GM23338 (cell line): ENCODE data around the gene MINPP1. TPM values are rescaled to one million over a fixed set of nuclear protein-coding genes. Genes with fewer than 3 reads are reported as not detected.

Experiments used
- ATAC-seq: fragments of 200-7000 bp; cut with Tn5 transposase; 3 replicates; pipeline ENCODE4 v1.9.1; 2020
- DNase-seq: peaks from one replicate; pipeline ENCODE4 v3.0.0-alpha.2; 2015; ENCODE audit warnings: low spot score
- H2AFZ ChIP-seq: fragments of 200-600 bp; sonication (generic); 2 replicates; pipeline ENCODE4 v1.8.0; 2016; ENCODE audit warnings: antibody characterized with exemption, mild to moderate bottlenecking, moderate library complexity
- H3F3A ChIP-seq: fragments of 200-600 bp; sonication (generic); replicated peaks from 2 replicates; pipeline ENCODE4 v1.8.0; 2017; ENCODE audit warnings: antibody characterized with exemption, mixed run types, low read depth
- H3K27ac ChIP-seq: fragments of 200-600 bp; sonication (generic); 2 replicates; pipeline ENCODE4 v1.6.1; 2016; ENCODE audit warnings: low read depth
- H3K27me3 ChIP-seq: fragments of 200-600 bp; sonication (generic); 2 replicates; pipeline ENCODE4 v1.8.0; 2016; ENCODE audit warnings: mild to moderate bottlenecking, mixed run types, moderate library complexity; ENCODE audit not compliant: insufficient read depth
- H3K36me3 ChIP-seq: fragments of 200-600 bp; sonication (generic); 2 replicates; pipeline ENCODE4 v1.8.0; 2016; ENCODE audit warnings: mild to moderate bottlenecking; ENCODE audit not compliant: insufficient read depth
- H3K4me1 ChIP-seq: fragments of 200-600 bp; sonication (generic); 2 replicates; pipeline ENCODE4 v1.8.0; 2016; ENCODE audit warnings: mild to moderate bottlenecking, moderate library complexity; ENCODE audit not compliant: insufficient read depth
- H3K4me2 ChIP-seq: fragments of 200-600 bp; sonication (generic); 2 replicates; pipeline ENCODE4 v1.7.1; 2017; ENCODE audit warnings: mixed run types
- H3K4me3 ChIP-seq: fragments of 200-600 bp; sonication (generic); 2 replicates; pipeline ENCODE4 v1.6.1; 2016; ENCODE audit warnings: mixed run types
- H3K79me2 ChIP-seq: fragments of 200-600 bp; sonication (generic); replicated peaks from 2 replicates; pipeline ENCODE4 v1.8.0; 2017; ENCODE audit warnings: mild to moderate bottlenecking; ENCODE audit not compliant: insufficient read depth
- H3K9me2 ChIP-seq: fragments of 200-600 bp; sonication (generic); 2 replicates; pipeline ENCODE4 v1.8.0; 2017; ENCODE audit not compliant: insufficient read depth
- H4K20me1 ChIP-seq: fragments of 200-600 bp; sonication (generic); replicated peaks from 2 replicates; pipeline ENCODE4 v1.8.0; 2017; ENCODE audit warnings: mild to moderate bottlenecking; ENCODE audit not compliant: insufficient read depth
- H3K27ac Mint-ChIP-seq: 2 replicates; pipeline ENCODE4 v1.8.0; 2020; ENCODE audit warnings: inconsistent platforms, mild to moderate bottlenecking, moderate library complexity, mixed read lengths
- H3K27me3 Mint-ChIP-seq: 3 replicates; pipeline ENCODE4 v1.8.0; 2022; ENCODE audit warnings: low read depth, mild to moderate bottlenecking, moderate library complexity, mixed read lengths, inconsistent platforms; ENCODE audit not compliant: insufficient read depth, poor library complexity
- H3K36me3 Mint-ChIP-seq: 3 replicates; pipeline ENCODE4 v1.8.0; 2021; ENCODE audit warnings: low read depth, mild to moderate bottlenecking, inconsistent platforms, moderate library complexity, mixed read lengths
- H3K4me1 Mint-ChIP-seq: 3 replicates; pipeline ENCODE4 v1.8.0; 2020; ENCODE audit warnings: mild to moderate bottlenecking, inconsistent platforms, mixed read lengths
- H3K4me3 Mint-ChIP-seq: 3 replicates; pipeline ENCODE4 v1.8.0; 2021; ENCODE audit warnings: moderate library complexity, mild to moderate bottlenecking, inconsistent platforms, mixed read lengths
- H3K9me3 Mint-ChIP-seq: 3 replicates; pipeline ENCODE4 v1.8.0; 2020; ENCODE audit warnings: moderate library complexity, mild to moderate bottlenecking, inconsistent platforms, mixed read lengths
- CREB1 ChIP-seq: fragments of 250-450 bp; sonication (Bioruptor Pico); IDR thresholded peaks from 2 replicates; pipeline ENCODE4 v1.5.0; 2020; ENCODE audit warnings: low read depth, mild to moderate bottlenecking, moderate library complexity
- ETS1 ChIP-seq: IDR thresholded peaks from 2 replicates; pipeline ENCODE4 v1.6.1; 2016; ENCODE audit warnings: antibody characterized with exemption
- EZH2phosphoT487 ChIP-seq: fragments of 200-600 bp; sonication (generic); IDR thresholded peaks from one replicate; pipeline ENCODE4 v1.8.1; 2018; ENCODE audit warnings: antibody characterized with exemption; ENCODE audit not compliant: unreplicated experiment
- NANOG ChIP-seq: IDR thresholded peaks from 2 replicates; pipeline ENCODE4 v1.6.1; 2016; ENCODE audit warnings: antibody characterized with exemption, borderline replicate concordance
- POLR2AphosphoS5 ChIP-seq: IDR thresholded peaks from 2 replicates; pipeline ENCODE4 v1.6.1; 2016; ENCODE audit warnings: antibody characterized with exemption, low read depth
- STAT1 ChIP-seq: IDR thresholded peaks from one replicate; pipeline ENCODE4 v1.6.1; 2016; ENCODE audit warnings: antibody characterized with exemption; ENCODE audit not compliant: unreplicated experiment
- ZNF114 ChIP-seq: fragments of 250-450 bp; sonication (Bioruptor Pico); IDR thresholded peaks from 2 replicates; pipeline ENCODE4 v1.5.0; 2020; ENCODE audit warnings: mild to moderate bottlenecking, moderate library complexity
- ZNF462 ChIP-seq: fragments of 250-450 bp; sonication (Bioruptor Pico); IDR thresholded peaks from 2 replicates; pipeline ENCODE4 v1.5.0; 2020; ENCODE audit warnings: mild to moderate bottlenecking, moderate library complexity
- polyA plus RNA-seq: library from polyadenylated mRNA; unstranded; fragments of >200 nt; fragmentation: Nextera tagmentation; extraction: Ambion mirVana; gene quantifications from 2 replicates; pipeline ENCODE4 v1.2.1, GENCODE V29; 2016
- total RNA-seq: library from RNA; depleted of rRNA; stranded (reverse); fragments of >200 nt; shearing (Covaris generic); gene quantifications from 2 replicates; pipeline ENCODE4 v1.2.3, GENCODE V29; 2014
- TF ChIP-seq, protein P1 (sequence below): IDR thresholded peaks from one replicate; pipeline ENCODE4 v1.6.1; 2018; ENCODE audit warnings: antibody characterized with exemption; ENCODE audit not compliant: unreplicated experiment
- TF ChIP-seq, protein P2 (sequence below), 2 experiments: fragments of 200-600 bp in 1 of 2; sonication (generic) in 1 of 2; conservative IDR thresholded peaks; 2 replicates each; pipeline versions ENCODE4 v1.5.1 to v1.6.1; 2016 to 2017; ENCODE audit warnings: antibody characterized with exemption in 2 of 2, low read depth in 2 of 2, mild to moderate bottlenecking in 2 of 2, moderate library complexity in 1 of 2

Gene MINPP1
- total and polyA plus RNA-seq, 2 experiments from 2014 or later: 27.0 to 39.3 TPM

DNA sequence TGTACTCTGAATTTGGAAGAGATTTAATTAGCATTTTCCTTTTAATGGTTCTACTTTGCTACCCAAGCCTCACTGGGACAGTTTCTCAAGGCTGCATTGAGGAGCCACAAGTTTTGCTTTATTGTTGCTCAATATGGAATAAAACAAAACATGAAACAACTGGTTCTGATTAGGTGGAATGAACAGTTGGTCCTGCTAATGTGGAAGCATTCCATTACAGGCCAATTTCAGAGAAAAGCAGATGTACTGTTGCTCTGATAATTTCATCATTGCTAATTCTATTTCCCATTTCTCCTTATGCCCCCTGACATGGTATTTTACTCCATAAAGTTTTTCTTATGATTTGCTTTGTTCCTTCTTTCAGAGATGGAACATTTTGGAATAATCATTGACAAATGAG lies 89.0 kb downstream of the MINPP1 start (continued):
- TF ChIP-seq POLR2AphosphoS5 (no peak), NANOG (no peak), ZNF114 (CRISPR knock-in tag) (no peak), CREB1 (CRISPR knock-in tag) (no peak), ETS1 (no peak), EZH2phosphoT487 (no peak), STAT1 (no peak)
- TF ChIP-seq, protein P1, sequence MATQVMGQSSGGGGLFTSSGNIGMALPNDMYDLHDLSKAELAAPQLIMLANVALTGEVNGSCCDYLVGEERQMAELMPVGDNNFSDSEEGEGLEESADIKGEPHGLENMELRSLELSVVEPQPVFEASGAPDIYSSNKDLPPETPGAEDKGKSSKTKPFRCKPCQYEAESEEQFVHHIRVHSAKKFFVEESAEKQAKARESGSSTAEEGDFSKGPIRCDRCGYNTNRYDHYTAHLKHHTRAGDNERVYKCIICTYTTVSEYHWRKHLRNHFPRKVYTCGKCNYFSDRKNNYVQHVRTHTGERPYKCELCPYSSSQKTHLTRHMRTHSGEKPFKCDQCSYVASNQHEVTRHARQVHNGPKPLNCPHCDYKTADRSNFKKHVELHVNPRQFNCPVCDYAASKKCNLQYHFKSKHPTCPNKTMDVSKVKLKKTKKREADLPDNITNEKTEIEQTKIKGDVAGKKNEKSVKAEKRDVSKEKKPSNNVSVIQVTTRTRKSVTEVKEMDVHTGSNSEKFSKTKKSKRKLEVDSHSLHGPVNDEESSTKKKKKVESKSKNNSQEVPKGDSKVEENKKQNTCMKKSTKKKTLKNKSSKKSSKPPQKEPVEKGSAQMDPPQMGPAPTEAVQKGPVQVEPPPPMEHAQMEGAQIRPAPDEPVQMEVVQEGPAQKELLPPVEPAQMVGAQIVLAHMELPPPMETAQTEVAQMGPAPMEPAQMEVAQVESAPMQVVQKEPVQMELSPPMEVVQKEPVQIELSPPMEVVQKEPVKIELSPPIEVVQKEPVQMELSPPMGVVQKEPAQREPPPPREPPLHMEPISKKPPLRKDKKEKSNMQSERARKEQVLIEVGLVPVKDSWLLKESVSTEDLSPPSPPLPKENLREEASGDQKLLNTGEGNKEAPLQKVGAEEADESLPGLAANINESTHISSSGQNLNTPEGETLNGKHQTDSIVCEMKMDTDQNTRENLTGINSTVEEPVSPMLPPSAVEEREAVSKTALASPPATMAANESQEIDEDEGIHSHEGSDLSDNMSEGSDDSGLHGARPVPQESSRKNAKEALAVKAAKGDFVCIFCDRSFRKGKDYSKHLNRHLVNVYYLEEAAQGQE: no peak
- TF ChIP-seq, protein P2, sequence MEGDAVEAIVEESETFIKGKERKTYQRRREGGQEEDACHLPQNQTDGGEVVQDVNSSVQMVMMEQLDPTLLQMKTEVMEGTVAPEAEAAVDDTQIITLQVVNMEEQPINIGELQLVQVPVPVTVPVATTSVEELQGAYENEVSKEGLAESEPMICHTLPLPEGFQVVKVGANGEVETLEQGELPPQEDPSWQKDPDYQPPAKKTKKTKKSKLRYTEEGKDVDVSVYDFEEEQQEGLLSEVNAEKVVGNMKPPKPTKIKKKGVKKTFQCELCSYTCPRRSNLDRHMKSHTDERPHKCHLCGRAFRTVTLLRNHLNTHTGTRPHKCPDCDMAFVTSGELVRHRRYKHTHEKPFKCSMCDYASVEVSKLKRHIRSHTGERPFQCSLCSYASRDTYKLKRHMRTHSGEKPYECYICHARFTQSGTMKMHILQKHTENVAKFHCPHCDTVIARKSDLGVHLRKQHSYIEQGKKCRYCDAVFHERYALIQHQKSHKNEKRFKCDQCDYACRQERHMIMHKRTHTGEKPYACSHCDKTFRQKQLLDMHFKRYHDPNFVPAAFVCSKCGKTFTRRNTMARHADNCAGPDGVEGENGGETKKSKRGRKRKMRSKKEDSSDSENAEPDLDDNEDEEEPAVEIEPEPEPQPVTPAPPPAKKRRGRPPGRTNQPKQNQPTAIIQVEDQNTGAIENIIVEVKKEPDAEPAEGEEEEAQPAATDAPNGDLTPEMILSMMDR (conservative IDR thresholded peaks at IDR 0.05; ENCODE audit: low read depth in 2 of 2): no peak

DNA sequence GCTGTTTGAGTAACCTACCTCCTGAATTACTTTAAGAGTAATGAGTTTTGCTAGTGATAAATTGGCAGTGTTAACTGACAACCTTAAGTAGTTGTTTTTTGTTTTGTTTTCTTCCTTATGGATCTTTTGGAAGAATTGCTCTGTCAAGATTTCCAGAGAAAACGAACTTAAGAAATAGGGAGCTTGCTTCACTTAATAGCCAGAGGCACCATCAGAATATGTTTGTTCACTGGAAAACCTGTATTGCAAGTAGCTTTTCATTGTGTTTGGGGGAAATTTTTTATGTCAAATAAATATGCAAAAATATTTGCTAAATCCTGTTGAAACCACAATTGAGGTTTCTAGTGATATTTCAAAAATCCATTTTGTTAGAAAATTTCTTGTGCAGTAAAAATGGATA lies 89.5 kb downstream of the MINPP1 start:
- H3K4me1 ChIP-seq: no peaks in the 10 kb centered on the region
- Mint-ChIP-seq H3K27ac (no peak overlapping the region), H3K36me3 (no peaks in the 10 kb centered on the region; the same call in 2 of the 3 replicates), H3K4me1 (no peaks in the 10 kb centered on the region), H3K9me3 (no peaks in the 10 kb centered on the region), H3K4me3 (no peak overlapping the region), H3K27me3 (peaks cover under 1% of the 10 kb centered on the region)
- ATAC-seq (no peak), DNase-seq (no peak)
- no peak overlapping the region for H3K4me3 ChIP-seq
- H3F3A ChIP-seq: no peaks in the 10 kb centered on the region
- peak overlapping the region; percentile 52; the same call in 1 of the 2 replicates for H2AFZ ChIP-seq
- no peak overlapping the region for H3K27ac ChIP-seq
- H4K20me1 ChIP-seq: no peaks in the 10 kb centered on the region
- no peak overlapping the region for H3K4me2 ChIP-seq
- no peaks in the 10 kb centered on the region for H3K79me2 ChIP-seq
- H3K36me3 ChIP-seq: no peaks in the 10 kb centered on the region
- H3K9me2 ChIP-seq: peaks cover 12% of the 10 kb centered on the region
- no peaks in the 10 kb centered on the region for H3K27me3 ChIP-seq
- TF ChIP-seq STAT1 (no peak), ZNF462 (CRISPR knock-in tag) (no peak)
